SK-N-MC (cell line): ENCODE data around the gene PTPRO.

Experiments used
- DNase-seq: peaks from one replicate; pipeline ENCODE4 v3.0.0-alpha.2; 2011; ENCODE audit warnings: low read depth, low spot score
- H3K27ac ChIP-seq: fragments of 200-600 bp; sonication (generic); 2 replicates; pipeline ENCODE4 v1.5.1; 2016; ENCODE audit warnings: mixed run types
- H3K36me3 ChIP-seq: fragments of 200-600 bp; sonication (generic); 2 replicates; pipeline ENCODE4 v1.6.1; 2017; ENCODE audit warnings: antibody characterized with exemption, low read length, mixed read lengths; ENCODE audit not compliant: insufficient read depth
- H3K4me3 ChIP-seq: fragments of 200-600 bp; sonication (generic); 2 replicates; pipeline ENCODE4 v1.5.1; 2016
- H3K9ac ChIP-seq: fragments of 200-600 bp; sonication (generic); 2 replicates; pipeline ENCODE4 v1.8.0; 2017; ENCODE audit warnings: mixed run types, mixed read lengths; ENCODE audit not compliant: insufficient read length
- H3K9me3 ChIP-seq: fragments of 200-600 bp; sonication (generic); 2 replicates; pipeline ENCODE4 v1.6.1; 2017; ENCODE audit warnings: low read depth, mild to moderate bottlenecking, antibody characterized with exemption, low read length, moderate library complexity, mixed read lengths
- EZH2 ChIP-seq: fragments of 200-600 bp; sonication (generic); IDR thresholded peaks from one replicate; pipeline ENCODE4 v1.6.1; 2017; ENCODE audit warnings: antibody characterized with exemption
- FOXP2 ChIP-seq: optimal IDR thresholded peaks from 2 replicates; pipeline ENCODE3; 2011; ENCODE audit warnings: mild to moderate bottlenecking, moderate library complexity; ENCODE audit not compliant: insufficient read depth; ENCODE audit errors: extremely low read length, control extremely low read depth
- POLR2AphosphoS5 ChIP-seq: IDR thresholded peaks from 2 replicates; pipeline ENCODE4 v1.6.1; 2012; ENCODE audit warnings: mild to moderate bottlenecking, low read depth, low read length, borderline replicate concordance

PTPRO gene

DNA sequence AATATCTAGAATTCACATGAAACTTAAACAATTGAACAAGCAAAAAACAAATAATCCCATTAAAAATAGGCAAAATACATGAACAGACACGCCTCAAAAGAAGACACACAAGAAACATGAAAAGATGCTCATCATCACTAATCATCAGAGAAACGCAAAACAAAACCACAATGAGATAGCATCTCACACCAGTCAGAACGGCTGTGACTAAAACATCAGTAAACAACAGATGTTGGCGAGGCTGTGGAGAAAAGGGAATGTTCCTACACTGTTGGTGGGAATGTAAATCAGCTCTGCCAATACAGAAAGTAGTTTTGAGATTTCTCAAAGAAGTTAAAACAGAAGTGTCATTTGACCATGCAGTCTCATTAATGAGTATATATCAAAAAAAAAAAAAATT, 121.3 kb downstream of the PTPRO start:
- H3K36me3 ChIP-seq = no peaks in the 10 kb centered on the region
- no peak for TF ChIP-seq FOXP2
- TF ChIP-seq POLR2AphosphoS5 = no peak
- TF ChIP-seq EZH2 = no peak
- no peak overlapping the region for H3K9ac ChIP-seq
- DNase-seq = no peak
- H3K4me3 ChIP-seq = no peak overlapping the region
- no peaks in the 10 kb centered on the region for H3K9me3 ChIP-seq
- no peak overlapping the region for H3K27ac ChIP-seq

DNA sequence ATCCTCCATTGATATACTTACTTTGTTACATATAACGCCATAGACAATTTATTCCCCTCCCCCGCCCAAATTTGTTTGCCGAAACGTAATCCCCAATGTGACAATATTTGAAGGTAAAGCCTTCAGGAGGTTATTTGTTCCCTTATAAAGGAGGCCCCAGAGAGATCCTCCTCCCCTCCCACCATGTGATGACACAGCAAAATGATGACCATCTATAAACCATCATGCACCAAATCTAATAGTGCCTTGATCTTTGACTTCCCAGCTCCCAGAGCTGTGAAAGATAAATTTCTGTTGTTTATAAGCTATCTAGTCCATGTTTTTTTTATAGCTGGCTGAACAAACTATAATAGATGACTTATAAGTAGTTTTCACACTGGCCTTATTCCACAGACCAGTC, 122.2 kb downstream of the PTPRO start:
- TF ChIP-seq EZH2 (no peak), POLR2AphosphoS5 (no peak), FOXP2 (no peak)
- no peak for DNase-seq
- no peaks in the 10 kb centered on the region for H3K9me3 ChIP-seq
- H3K9ac ChIP-seq = no peak overlapping the region
- H3K4me3 ChIP-seq = no peak overlapping the region
- H3K27ac ChIP-seq = no peak overlapping the region
- no peaks in the 10 kb centered on the region for H3K36me3 ChIP-seq

DNA sequence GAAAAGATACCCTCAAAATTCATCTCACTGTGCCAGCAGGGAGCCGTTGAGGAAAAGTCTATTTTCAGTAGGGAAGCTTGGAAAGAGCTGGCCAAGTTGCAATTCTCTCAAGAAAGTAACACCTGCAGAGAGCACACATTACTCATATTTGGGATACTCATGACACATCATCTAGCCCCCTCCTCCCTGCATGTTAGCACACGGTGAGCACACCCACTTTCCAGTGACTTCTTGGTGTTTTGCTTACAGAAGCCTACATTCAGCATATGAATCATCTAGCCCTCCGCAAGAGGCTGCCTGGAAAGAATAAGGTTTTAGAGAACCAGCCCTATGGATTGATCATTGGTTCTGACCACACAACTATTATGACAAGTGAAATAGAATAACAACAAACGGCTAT, 124.5 kb downstream of the PTPRO start:
- no peak for DNase-seq
- Histone ChIP-seq H3K9ac (no peak overlapping the region), H3K9me3 (no peaks in the 10 kb centered on the region), H3K4me3 (no peak overlapping the region), H3K27ac (no peak overlapping the region), H3K36me3 (no peaks in the 10 kb centered on the region)
- TF ChIP-seq EZH2 (no peak), POLR2AphosphoS5 (no peak), FOXP2 (no peak)

DNA sequence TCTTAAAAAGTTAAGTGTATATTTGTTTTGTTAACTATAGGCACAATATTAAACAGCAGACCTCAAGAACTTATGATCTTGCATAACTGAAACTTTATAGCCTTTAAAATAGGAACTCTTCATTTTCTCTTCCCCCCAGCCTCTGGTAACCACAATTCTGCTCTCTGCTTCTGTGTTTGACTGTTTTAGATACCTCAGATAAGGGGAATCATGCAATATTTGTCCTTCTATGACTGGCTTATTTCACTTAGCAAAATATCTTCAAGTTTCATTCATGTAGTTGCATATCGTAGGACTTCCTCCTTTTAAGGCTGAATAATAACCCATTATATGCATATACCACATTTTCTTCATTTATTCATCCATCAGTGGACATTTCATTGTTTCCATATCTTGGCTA, 131.3 kb downstream of the PTPRO start:
- Histone ChIP-seq H3K36me3 (no peaks in the 10 kb centered on the region), H3K4me3 (no peak overlapping the region), H3K9me3 (0 out of 2 replicates have a peak, but pooled peaks cover 2% of the 10 kb centered on the region), H3K9ac (no peak overlapping the region), H3K27ac (no peak overlapping the region)
- TF ChIP-seq EZH2 (no peak), FOXP2 (no peak), POLR2AphosphoS5 (no peak)
- no peak for DNase-seq

DNA sequence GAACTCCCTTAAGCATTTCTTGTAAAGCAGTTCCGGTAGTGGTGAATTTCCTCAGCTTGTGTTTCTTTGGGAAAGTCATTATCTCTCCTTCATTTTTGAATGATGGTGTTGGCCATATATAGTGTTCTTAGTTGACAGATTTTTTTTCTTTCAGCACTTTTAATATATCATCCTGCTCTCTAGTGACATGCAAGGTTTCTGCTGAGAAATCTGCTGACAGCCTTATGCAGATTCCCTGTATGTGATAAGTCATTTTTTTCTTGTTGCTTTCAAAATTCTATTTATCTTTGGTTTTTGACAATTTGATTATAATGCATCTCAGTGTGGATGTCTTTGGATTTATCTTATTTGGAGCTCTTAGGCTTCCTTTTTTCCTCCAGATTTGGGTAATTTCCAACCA, 135.7 kb downstream of the PTPRO start:
- H3K27ac ChIP-seq = no peak overlapping the region
- no peak for TF ChIP-seq POLR2AphosphoS5
- no peak for TF ChIP-seq FOXP2
- TF ChIP-seq EZH2 = no peak
- H3K9me3 ChIP-seq = 0 out of 2 replicates have a peak, but pooled peaks cover 2% of the 10 kb centered on the region
- H3K4me3 ChIP-seq = no peak overlapping the region
- H3K9ac ChIP-seq = no peak overlapping the region
- H3K36me3 ChIP-seq = no peaks in the 10 kb centered on the region
- DNase-seq = no peak

DNA sequence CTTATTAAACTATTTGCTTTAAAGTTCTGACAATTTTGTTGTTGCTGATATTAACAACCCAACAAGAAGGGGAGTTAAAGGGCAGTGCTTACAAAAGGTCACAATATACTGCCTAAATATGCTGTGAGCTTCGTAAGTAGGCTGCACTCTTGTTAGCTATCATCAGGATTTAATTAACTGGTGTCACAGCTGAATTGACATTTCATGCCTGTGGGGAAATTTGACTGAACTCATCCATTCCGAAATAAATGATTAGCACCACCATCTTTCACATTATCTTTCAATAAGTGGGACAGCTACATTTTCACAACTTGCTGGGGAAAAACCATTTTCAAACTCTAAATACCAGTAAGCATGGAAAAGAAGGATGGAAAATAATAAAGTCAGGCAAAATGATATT, 146.6 kb downstream of the PTPRO start:
- Histone ChIP-seq H3K4me3 (no peak overlapping the region), H3K36me3 (no peaks in the 10 kb centered on the region), H3K9me3 (no peaks in the 10 kb centered on the region), H3K9ac (no peak overlapping the region), H3K27ac (no peak overlapping the region)
- no peak for DNase-seq
- TF ChIP-seq POLR2AphosphoS5 (no peak), FOXP2 (no peak), EZH2 (no peak)

DNA sequence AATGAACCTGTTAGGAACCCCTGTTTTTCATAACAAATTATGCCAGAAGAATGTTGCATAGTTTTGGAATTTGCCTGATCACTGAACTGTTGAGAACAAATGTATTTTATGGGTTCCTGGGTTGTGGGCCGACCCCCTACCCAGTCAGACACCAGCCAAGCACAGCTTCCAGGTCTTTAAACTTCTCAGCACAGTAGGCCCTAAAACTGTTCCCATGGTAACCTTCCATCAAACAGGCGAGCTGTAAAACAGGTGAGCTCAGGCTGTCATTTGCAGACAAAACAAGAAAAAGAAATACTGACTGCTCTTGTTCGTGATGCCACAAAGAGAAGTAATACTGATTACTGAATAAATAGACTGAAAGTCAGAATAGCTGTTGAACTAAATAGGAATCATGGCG, 147.0 kb downstream of the PTPRO start:
- Histone ChIP-seq H3K9me3 (no peaks in the 10 kb centered on the region), H3K27ac (no peak overlapping the region), H3K4me3 (no peak overlapping the region), H3K9ac (no peak overlapping the region), H3K36me3 (no peaks in the 10 kb centered on the region)
- no peak for DNase-seq
- TF ChIP-seq POLR2AphosphoS5 = no peak
- TF ChIP-seq FOXP2 = no peak
- TF ChIP-seq EZH2 = no peak

DNA sequence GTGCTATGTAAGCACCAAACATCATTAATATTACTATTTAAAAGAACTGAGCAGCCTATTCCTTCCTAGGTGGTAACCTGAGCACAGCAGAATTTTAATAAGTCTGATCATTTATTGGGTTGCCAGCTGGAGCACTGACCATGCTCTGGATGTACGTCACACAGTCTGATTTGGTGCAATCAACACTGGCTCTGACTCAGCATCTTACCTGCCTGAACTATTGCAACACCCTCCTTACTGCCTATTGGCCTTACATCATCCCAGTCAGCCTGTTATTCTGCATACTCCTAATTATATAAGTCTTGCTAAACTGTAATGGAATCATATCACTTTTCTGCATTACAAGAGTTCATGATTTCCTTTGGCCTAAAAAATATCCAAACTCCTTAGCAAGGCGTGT, 149.7 kb downstream of the PTPRO start:
- Histone ChIP-seq H3K36me3 (no peaks in the 10 kb centered on the region), H3K9ac (no peak overlapping the region), H3K4me3 (no peak overlapping the region), H3K9me3 (no peaks in the 10 kb centered on the region), H3K27ac (no peak overlapping the region)
- DNase-seq = no peak
- TF ChIP-seq POLR2AphosphoS5 (no peak), EZH2 (no peak), FOXP2 (no peak)

DNA sequence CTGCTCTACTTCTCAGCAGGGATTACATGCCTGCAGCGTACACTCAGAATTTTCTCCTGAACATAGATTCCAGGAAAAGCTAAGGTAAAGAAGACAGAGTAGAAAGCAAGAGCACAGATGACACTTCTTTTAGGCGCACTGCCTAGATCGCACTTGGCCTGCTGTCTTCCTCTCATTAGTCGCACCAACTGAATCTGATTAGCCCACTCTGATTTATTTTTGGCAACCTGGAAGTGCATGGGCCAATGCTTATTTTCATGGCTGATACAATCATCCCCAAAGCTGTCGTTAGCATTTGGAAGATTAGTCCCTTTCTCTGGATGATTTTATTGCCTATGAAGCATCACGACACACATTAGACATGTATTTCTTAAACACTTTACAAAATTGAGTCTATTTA, 152.5 kb downstream of the PTPRO start:
- DNase-seq = no peak
- H3K4me3 ChIP-seq = no peak overlapping the region
- TF ChIP-seq POLR2AphosphoS5 (no peak), EZH2 (no peak), FOXP2 (no peak)
- H3K9me3 ChIP-seq = no peaks in the 10 kb centered on the region
- H3K27ac ChIP-seq = no peak overlapping the region
- H3K9ac ChIP-seq = no peak overlapping the region
- H3K36me3 ChIP-seq = no peaks in the 10 kb centered on the region
